Fibroblast of the conjunctiva (primary cell): ENCODE data around the gene RNF180.
"Not testable (repeated sequence)": the region's sequence is repeated elsewhere in the genome, so short reads cannot be mapped to it uniquely, and the experiment has no call there.

ENCODE experiments used
- DNase-seq: peaks from one replicate; pipeline ENCODE4 v3.0.0-alpha.2; 2010; ENCODE audit warnings: low read depth

RNF180 gene

DNA sequence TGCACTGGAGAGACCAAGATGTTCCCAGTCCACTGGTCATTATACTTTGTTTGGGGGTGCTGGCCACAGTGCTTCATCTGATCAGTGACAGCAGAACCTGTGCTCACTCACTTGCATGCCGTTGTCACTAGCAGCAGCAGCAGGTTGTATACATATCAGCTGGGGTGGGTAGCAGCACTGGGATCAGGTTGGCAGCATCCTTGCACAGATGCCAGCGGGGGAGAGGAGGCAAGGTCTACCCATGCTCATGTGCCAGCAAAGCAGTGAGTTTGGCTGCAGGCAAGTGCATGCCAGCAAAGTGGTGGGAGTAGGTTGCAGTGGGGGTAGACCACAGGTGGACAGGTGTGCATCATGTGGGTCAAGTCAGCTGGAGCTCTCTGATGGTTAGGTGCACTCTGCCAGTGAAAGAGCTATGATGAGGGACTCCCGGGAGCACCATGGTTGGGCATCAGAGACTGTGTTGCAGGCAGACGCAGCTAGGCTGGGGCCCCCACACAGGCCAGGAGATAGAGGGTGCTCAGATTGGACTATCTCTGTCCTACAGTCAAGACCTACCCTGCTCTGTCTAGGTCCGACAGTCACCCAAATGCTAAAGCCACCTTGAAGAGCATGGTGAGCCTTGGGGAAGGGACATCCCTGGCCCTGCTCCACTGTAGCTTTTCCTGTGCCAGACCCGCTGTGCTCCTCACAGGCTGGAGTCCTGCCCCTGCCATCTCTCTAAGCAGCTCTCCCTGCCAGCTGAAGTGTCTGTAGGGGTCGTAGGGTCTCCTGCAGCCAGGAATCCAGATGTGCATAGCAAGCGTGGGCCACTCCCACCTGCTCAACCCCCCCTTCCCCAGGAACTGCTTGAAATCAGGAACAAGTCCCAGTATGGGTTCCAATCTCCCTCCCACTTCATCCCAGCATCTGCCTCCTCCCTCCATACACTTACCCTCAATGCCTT lies 119.8 kb downstream of the RNF180 start:
- DNase-seq: no peak

DNA sequence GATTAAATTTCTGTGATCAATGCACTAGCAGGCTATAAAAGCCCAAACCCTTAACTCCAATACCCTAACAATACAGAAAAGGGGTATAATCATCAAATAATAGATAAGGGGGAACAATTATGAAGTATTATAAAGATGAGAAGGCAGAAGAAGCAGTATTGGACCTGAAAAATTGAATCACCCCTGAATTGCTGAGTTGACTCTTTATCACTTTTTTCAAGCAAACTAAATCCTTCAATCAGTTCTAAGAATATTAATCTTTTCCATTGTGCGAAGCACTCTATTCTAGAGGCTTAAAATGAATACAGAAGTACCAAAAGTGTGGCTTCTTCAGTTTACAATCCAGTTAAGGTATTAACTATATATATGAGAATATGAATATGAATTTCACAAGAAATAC lies 120.7 kb downstream of the RNF180 start:
- DNase-seq: no peak

DNA sequence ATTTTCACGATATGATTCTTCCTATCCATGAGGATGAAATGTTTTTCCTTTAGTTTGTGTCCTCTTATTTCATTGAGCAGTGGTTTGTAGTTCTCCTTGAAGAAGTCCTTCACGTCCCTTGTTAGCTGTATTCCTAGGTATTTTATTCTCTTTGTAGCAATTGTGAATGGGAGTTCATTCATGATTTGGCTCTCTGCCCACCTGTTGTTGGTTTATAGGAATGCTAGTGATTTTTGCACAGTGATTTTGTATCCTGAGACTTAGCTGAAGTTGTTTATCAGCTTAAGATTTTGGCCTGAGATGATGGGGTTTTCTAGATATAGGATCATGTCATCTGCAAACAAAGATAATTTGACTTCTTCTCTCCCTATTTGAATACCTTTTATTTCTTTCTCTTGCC lies 122.9 kb downstream of the RNF180 start:
- not testable (repeated sequence) for DNase-seq

DNA sequence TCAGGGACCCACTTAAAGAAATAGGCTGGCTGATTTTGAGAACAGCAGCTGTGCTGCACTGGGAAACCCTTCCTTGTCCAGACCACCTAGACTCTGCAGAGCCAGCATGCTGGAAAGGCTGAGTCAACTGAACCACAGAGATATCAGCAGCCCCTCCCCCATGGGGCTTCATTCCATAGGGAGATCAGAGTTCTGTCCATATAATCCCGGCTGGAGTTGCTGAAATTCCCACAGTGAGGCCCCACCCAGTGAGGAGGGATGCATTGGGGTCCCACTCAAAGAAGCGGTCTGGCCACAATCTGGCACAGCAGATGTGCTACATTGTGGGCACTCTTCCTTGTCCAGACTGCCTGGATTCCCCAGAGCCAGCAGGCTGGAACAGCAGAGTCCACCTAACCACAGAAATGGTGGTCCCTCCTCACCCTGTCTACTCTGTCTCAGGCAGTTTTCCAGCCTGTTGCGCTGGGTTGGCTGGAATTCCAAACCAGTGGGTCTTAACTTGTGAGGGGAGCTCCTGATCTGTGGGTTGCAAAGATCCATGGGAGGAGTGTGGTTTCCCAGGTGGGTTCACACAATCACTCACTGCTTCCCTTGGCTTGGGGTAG lies 127.1 kb downstream of the RNF180 start:
- DNase-seq: no peak

DNA sequence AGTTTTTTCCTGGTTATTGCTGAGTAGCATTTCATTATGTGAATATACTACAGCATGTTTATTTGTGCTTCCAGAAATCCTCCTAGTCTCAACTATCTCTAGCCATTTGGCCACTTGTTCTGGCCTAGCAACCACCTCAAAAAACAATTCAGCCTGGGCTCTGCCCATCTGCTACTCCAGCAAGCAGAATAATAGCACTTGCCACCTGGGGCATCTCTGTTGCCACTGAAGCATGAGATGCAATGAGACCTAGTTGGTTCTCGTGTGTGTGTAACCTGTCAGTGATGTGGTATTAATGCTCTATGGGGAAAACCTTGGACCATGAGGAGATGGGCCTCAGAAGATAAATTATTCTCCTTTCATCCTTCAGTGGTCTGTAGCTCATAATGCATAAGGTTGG lies 129.5 kb downstream of the RNF180 start:
- no peak for DNase-seq

DNA sequence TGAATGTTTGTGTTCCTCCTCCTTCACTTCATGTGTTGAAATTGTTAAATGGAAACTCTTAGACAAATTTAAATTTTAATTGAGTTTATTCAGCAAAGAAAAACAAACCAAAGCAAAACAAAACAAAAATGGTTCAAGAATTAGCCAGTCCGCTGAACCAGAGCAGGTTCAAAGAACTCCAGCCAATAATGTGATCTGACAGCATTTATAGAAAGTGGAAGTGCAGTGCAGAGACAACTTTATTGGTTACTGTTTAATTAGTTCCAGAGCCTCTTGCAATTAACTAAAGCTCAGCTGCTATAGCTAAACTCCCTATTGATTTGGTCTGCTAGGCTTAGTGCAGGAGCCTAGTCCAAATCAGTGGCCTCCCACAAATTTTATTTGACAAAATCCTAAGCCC lies 132.9 kb downstream of the RNF180 start:
- DNase-seq: no peak

DNA sequence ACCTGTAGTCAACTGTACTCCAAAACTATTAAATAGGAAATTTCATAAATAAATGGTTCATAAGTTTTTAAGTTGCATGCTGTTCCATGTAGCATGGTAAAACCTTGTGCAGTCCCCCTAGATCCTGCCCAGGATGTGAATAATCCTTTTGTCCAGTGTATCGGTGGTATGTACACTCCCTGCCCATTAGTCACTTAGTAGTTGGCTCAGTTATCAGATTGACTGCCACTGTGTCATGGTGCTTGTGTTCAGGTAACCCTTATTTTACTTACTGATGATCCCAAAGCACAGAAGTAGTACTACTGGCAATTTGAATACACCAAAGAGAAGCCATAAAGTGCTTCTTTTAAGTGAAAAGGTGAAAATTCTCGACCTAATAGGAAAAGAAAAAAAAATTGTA lies 134.2 kb downstream of the RNF180 start:
- no peak for DNase-seq

DNA sequence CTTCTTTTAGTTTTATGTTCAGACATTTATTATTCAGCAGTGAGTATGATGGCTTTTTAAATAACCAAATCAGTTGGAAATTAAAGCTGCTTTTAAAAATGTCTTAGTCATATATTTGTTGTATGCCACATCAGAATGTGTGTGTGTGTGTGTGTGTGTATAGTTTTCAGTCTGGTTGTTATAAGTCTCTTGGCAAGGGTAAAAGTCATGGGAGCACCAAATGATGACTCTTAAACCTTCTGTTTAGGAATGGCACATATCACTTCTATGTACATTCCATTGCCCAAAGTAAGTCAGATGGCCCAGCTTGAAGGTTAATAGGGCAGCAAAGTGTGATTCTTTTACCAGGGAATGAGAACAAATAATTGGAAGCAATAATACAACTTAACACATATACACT lies 135.9 kb downstream of the RNF180 start:
- DNase-seq: no peak

DNA sequence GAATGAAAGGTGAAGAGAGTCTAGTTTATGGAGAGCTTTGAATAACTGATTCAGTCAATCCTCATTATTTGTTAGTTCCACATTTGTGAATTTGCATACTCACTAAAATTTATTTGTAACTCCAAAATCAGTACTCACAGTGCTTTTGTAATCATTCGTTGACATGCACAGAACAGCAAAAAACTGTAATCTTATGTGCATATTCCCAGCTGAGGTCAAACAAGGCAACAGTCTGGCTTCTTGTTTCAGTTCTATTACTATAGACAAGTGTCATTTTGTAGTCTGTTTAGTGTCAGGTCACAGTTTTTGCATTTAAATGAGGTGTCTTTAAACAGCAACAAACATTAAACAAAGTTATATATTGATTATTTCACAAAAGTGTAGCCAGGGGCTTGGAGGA lies 142.5 kb downstream of the RNF180 start:
- DNase-seq: no peak

DNA sequence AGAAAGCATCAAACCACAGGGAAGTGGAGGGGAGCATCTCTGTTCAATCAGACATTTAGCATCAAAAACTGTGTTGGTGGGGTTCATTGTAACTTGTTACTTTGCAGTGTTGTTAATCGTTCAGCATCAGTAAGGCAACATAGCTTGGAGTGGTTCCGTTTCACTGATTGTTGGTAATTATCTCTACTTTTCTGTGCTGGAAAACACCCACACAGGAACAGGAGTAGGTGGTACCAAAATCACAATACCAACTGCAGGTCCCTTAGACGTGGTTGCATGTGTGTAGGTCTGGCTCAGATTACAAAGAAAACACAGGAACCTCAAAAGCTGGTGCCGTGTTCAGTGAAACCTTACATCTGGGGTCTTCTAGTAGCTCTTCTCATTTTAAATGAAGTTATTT lies 146.8 kb downstream of the RNF180 start:
- DNase-seq: no peak

DNA sequence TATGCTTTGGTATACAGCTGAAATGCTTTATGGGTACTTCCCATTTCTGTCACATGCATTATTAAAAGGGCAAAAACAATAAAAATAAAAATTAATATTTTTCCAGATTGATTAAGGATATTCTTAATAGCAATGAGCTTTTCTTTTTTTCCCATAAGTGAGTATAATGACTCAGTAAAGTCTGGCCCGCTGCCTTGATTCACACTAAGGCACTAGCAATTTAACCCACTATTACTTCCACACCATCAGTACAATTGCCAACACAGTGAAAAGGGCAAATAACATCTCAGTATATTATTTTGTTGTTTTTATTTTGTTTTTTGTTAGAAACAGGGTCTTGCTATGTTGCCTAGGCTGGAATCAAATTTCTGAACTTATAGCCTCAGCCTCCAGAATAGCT lies 150.1 kb downstream of the RNF180 start:
- no peak for DNase-seq

DNA sequence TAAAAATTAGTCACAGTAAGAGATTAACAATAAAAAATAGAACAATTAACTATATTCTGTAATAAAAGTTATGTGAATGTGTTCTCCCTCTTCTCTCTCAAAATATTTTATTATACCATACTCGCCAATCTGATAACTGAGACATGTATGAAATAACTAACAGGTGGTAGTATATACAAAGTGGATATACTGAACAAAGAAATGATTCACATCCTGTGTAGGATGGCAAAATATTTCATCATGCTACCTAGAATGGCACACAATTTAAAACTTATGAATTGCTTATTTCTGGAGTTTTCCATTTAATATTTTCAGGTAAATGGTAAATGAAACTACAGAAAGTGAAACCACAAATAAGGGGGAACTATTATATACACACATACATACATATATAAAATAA lies 152.5 kb downstream of the RNF180 start:
- DNase-seq: no peak

DNA sequence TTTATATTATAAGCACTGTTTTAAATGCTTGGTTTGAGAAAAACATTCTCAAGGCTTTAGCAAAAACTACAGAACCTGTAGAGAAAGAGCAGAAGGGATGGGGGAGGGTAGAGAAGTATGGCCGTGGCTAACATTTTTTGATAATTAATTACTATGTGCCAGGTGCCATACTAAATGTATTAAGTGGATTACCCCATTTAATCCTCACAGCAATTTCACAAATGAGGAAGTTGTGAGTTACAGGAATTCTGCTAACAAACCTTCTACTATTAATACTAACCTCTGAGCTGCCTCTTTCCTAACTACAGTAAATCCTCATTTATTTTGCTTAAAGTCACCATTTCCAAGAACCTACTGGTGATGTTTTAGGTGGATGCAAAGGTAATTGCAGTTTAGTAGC lies 157.9 kb downstream of the RNF180 start:
- no peak for DNase-seq

DNA sequence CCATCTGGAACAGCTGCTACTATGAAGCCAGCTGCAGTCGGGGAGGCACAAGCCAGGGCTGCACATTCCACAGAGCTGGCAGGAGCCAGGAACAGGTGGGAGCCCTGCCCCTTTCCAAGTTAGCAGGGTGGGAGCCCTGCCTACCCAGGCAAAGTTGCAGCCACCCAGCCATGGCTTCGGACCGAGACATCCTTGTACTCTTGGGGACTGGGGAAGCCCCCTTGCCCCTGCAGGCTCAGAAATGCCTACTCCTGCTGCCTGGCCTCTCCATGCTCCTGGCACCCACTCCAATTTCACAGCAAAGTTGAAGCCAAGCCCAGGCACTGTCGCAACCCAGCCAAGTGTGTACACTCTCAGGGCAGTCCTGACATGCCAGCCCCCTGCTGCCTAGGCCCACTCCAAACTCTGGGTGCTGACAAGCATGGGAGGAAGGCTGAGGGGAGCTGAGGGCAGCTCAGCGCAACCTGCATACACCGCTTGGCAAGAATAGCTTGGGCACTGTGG lies 165.1 kb downstream of the RNF180 start:
- DNase-seq: no peak

DNA sequence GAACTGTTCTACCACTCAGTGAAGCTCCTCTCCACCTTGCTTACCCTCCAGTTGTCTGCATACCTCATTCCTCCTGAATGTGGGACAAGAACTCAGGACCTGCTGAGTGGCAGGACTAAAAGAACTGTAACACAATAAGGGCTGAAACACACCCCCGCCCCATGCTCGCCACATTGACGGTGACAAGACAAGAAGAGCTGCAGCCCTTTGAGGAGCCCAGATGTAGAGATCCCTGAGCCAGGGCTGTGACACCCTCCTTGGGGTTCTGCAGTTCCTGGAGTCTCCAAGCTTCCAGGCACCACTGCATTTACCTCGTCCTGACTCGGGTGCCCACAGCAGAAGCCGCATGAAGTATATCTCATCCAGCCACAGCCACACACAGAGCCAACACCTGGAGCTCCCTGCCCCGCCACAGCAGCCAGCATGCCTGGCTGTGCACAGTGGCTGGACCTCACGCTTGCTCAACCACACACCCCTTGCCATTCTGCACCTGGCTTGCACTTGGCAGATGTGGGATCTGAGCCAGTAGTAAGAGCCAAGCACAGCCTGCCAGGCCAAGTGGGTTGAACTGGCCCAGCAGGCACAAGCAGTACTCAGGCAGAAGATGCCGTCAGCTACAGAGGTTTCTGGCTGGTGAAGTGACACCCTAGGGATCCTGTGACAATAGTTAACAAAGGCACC lies 166.1 kb downstream of the RNF180 start:
- DNase-seq: no peak

DNA sequence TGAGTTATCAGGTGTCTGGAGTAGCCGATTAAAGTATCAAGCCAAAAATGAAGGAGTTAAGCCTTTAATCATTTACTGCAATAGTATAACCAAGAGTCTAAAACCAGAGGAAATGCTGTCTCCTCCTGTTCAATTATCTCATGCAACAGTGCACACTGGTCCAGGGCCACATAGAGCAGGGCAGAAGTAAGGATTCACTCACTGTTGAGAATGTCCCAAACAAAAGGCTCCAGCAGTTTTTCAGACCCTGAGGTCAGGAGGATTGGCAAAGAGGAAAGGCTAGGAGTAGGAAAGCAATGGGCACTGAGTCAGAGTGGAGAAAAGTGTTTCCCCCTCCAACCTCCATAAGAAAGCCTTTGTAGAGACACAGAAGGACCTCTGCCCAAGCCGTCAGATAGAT lies 168.2 kb downstream of the RNF180 start:
- no peak for DNase-seq

DNA sequence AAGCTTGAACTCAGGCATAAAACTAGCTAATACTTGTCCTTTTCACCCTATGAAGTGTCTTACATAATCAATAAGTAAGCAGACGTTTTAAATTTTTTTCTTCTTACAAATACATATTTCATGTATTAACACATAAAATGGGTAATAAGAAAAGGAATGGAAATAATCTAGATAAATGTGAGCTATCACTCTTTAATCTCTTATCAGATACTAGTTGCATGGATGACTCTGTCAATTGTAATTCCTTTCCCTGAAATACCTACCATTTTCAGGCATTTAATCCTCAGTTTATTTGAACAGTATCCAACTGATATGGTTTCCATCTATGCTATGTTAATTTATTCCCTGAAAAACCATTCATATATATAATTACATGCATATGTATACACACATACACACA lies 174.1 kb downstream of the RNF180 start:
- no peak for DNase-seq

DNA sequence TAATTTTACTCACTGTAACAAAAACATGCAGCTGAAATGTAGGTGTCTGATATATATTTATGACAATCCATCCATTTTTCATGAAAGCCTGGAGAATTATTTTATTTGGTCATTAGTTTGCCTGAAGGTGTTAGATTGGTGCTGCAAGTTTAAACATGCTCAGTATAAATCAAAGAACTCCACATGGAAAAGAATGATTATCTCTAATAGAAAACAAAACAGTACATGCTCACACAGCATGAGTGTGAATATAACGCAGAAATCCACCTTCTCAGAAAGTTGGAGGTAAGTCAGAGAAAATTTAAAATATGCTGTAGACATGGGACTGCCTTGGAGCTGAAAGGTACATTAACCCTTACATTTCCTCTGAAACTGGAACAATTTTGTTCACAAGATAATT lies 174.7 kb downstream of the RNF180 start:
- no peak for DNase-seq

DNA sequence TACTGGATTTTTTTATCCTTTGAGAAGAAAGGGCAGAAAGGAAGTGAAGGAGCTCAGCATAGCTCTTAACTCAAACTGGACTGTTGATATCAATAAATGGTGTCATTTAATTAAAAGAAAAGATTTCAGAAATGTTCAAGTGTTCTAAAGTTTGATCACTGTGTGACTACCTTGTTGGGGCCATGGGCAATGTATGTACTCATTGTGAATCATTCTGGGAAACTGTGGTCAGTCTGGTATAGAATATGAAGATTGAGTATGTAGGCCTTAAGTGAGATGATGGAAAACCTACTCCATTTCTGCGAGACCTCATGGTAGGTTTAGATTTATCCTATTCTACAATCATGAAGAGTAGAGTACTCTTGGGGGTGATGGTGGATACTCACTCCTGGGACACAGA lies 175.7 kb downstream of the RNF180 start:
- no peak for DNase-seq

DNA sequence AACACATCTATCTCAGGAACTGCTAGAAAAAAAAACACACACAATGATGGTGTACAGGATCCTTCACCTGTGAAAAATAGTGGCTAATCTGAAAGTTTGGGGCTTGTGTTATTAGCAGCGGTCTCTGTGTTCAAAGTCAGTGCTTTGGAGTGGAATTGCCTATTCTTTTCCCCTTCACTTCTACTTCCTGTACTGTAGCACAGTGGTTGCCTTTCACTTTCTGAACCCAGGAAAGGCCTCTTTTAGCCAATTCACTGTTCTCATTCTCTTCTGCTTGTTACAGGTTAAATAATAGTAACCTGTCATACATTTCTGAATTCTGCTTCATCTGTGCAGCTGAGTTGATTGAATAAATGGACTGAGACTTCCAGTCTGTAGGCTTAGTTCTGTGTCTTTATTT lies 178.9 kb downstream of the RNF180 start:
- DNase-seq: no peak

DNA sequence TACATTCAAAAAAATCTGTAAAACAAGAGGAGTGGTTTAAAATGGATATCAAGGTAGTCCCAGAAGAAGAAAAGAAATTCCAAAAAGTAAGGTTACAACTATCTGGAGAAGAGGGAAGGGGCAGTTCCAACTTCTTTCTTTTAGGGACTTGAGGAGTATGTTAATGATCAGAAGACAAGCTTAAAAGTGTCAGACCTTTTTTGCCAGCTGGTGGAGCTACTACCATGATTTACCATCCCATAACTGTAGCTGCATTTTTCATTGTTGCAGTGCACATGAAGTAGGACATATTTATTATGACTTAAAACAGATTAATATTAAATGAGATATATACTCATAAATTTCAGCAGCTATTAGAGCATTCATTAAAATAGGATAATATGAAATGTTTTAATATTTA lies 181.7 kb downstream of the RNF180 start:
- DNase-seq: no peak

DNA sequence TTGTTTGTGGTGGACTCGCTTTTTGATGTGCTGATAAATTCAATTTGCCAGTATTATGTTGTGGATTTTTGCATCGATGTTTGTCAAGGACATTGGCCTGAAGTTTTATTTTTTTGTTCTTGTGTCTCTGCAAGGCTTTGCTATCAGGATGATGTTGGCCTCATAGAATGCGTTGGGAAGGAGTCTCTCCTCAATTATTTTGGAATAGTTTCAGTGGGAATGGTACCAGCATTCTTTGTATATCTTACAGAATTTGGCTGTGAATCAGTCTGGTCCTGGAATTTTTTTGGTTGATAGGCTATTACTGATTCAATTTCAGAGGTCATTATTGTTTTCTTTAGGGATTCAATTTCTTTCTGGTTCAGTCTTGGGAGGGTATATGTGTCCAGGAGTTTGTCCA lies 198.8 kb downstream of the RNF180 start:
- no peak for DNase-seq

DNA sequence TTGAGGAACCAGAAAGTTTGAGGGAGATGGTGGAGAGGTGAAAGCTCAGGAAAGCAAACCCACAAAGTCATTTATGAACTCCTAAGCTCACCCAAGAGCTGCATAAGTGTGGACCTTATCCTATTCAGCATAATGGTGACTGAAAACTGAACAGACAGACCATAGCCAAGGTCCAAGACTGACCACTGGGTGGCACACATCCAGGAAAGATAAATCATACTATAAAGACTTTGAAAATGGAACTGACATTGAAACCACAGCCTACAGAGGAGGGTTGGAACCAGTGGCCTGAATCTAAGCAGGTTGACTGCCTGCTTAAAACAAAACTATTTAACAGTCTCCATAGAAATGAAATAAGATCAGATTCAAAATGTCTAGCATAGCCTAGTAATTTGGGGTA lies 219.1 kb downstream of the RNF180 start:
- no peak for DNase-seq
